ENCODE results near the gene LRMDA. TPM values are rescaled to one million over a fixed set of nuclear protein-coding genes. Genes with fewer than 3 reads are reported as not detected.

Gene LRMDA
- total RNA-seq, 6 donors from 2014 or later, result 12.8 to 185 (median 18.1) TPM

GRCh38 chr10:75880031-75880775 is 448.8 kb downstream of the LRMDA start:
- no peaks in the 10 kb centered on the region for H3K27me3 ChIP-seq
- DNase-seq (no peak), ATAC-seq (ENCODE audit: low FRiP score in 2 of 2) (no peak)
- 57 to 58% methylated on average over 4 of the region's 4 CpGs for WGBS, 2 donors
- H3K36me3 ChIP-seq, result no peaks in the 10 kb centered on the region
- TF ChIP-seq POLR2A (IDR thresholded peaks at IDR 0.05) (no peak), POLR2AphosphoS5 (IDR thresholded peaks at IDR 0.05) (no peak), EP300 (IDR thresholded peaks at IDR 0.05) (no peak), CTCF (IDR thresholded peaks at IDR 0.05) (no peak)
- no peak overlapping the region for H3K27ac ChIP-seq
- peaks cover 0 to 11% (median 7%) of the 10 kb centered on the region in 4 donors for H3K4me1 ChIP-seq
- H3K4me3 ChIP-seq, result no peak overlapping the region
- no peaks in the 10 kb centered on the region for H3K9me3 ChIP-seq

GRCh38 chr10:75883081-75884072 is 452.0 kb downstream of the LRMDA start:
- Histone ChIP-seq H3K36me3 (no peaks in the 10 kb centered on the region), H3K27ac (no peak overlapping the region), H3K9me3 (no peaks in the 10 kb centered on the region), H3K4me3 (no peak overlapping the region), H3K4me1 (no peaks in the 10 kb centered on the region), H3K27me3 (no peaks in the 10 kb centered on the region)
- ATAC-seq (ENCODE audit: low FRiP score in 2 of 2) (no peak), DNase-seq (no peak)
- TF ChIP-seq POLR2A (IDR thresholded peaks at IDR 0.05) (no peak), EP300 (IDR thresholded peaks at IDR 0.05) (no peak), POLR2AphosphoS5 (IDR thresholded peaks at IDR 0.05) (no peak), CTCF (IDR thresholded peaks at IDR 0.05) (no peak)
- 93 to 94% methylated on average over 9 of the region's 9 CpGs for WGBS, 2 donors

- no peak for ATAC-seq (ENCODE audit: low FRiP score in 2 of 2)
- 75 to 92% methylated on average over 5 of the region's 5 CpGs for WGBS, 2 donors
- no peaks in the 10 kb centered on the region for H3K9me3 ChIP-seq
- no peak for DNase-seq
- H3K4me3 ChIP-seq, result no peak overlapping the region
- no peaks in the 10 kb centered on the region for H3K4me1 ChIP-seq
- no peaks in the 10 kb centered on the region for H3K27me3 ChIP-seq
- H3K36me3 ChIP-seq, result no peaks in the 10 kb centered on the region
- TF ChIP-seq POLR2AphosphoS5 (IDR thresholded peaks at IDR 0.05) (no peak), CTCF (IDR thresholded peaks at IDR 0.05) (no peak), POLR2A (IDR thresholded peaks at IDR 0.05) (no peak), EP300 (IDR thresholded peaks at IDR 0.05) (no peak)
- no peak overlapping the region for H3K27ac ChIP-seq
Observed at GRCh38 chr10:75884808-75885207, 453.4 kb downstream of the LRMDA start.

GRCh38 chr10:75887369-75887768 is 455.9 kb downstream of the LRMDA start:
- Histone ChIP-seq H3K27ac (no peak overlapping the region), H3K27me3 (no peaks in the 10 kb centered on the region), H3K4me3 (no peak overlapping the region), H3K4me1 (no peaks in the 10 kb centered on the region), H3K9me3 (no peaks in the 10 kb centered on the region), H3K36me3 (no peaks in the 10 kb centered on the region)
- 87 to 92% methylated on average over 2 of the region's 2 CpGs for WGBS, 2 donors
- no peak for TF ChIP-seq CTCF (IDR thresholded peaks at IDR 0.05)
- TF ChIP-seq EP300 (IDR thresholded peaks at IDR 0.05), result no peak
- no peak for TF ChIP-seq POLR2AphosphoS5 (IDR thresholded peaks at IDR 0.05)
- no peak for TF ChIP-seq POLR2A (IDR thresholded peaks at IDR 0.05)
- ATAC-seq (ENCODE audit: low FRiP score in 2 of 2), result no peak
- no peak for DNase-seq
